Measurements from ENCODE around the gene PRIM2. TPM values are rescaled to one million over a fixed set of nuclear protein-coding genes. Genes with fewer than 3 reads are reported as not detected.

Gene PRIM2
- total and polyA plus RNA-seq, 2 of the 8 experiments (the other 6 are each of a cell fraction or from before 2014, with no cell fraction given): 20.8 to 46.8 TPM

- WGBS, 2 experiments (ENCODE audit: extremely low coverage in 1 of 2, insufficient coverage in 1 of 2, insufficient read length in 1 of 2, insufficient replicate concordance in 2 of 2, low coverage in 1 of 2, low lambda C conversion rate in 2 of 2, missing lambda C conversion rate in 1 of 2): 86% methylated on average over 2 of the region's 2 CpGs; no CpG with 5 or more reads in 1 of the 2 experiments
- Histone ChIP-seq H2AK5ac (ENCODE audit: low read depth, low read length) (no peak overlapping the region), H3K4me2 (ENCODE audit: insufficient read depth in 1 of 2, low read depth in 2 of 2, low read length in 2 of 2) (no peak overlapping the region), H2BK5ac (ENCODE audit: low read depth, low read length) (no peak overlapping the region), H3K14ac (ENCODE audit: insufficient read length) (no peak overlapping the region), H3K79me2 (ENCODE audit: control insufficient read depth in 1 of 2, insufficient read depth in 2 of 2, low read length in 2 of 2) (no peaks in the 10 kb centered on the region), H3K9me3 (ENCODE audit: insufficient read depth in 2 of 2, low read depth in 1 of 2, low read length in 1 of 2) (no peaks in the 10 kb centered on the region), H2BK12ac (ENCODE audit: low read depth, low read length) (no peak overlapping the region), H3K23me2 (ENCODE audit: low read depth, low read length) (no peaks in the 10 kb centered on the region; the same call in 1 of the 2 replicates), H2BK20ac (ENCODE audit: low read length) (no peak overlapping the region), H3K36me3 (ENCODE audit: control insufficient read depth in 2 of 4, insufficient read depth in 4 of 4, low read length in 3 of 4) (no peaks in the 10 kb centered on the region), H2AFZ (ENCODE audit: low read length) (no peak overlapping the region; the same call in 1 of the 2 replicates), H3K4me3 (ENCODE audit: extremely low read depth in 1 of 4, insufficient read depth in 2 of 4, low read depth in 3 of 4, low read length in 4 of 4) (no peak overlapping the region), H3K27ac (ENCODE audit: low read depth, low read length) (no peak overlapping the region), H4K20me1 (replicated peaks in 1 of 2; ENCODE audit: control insufficient read depth in 1 of 2, insufficient read depth in 2 of 2, low read length in 2 of 2) (no peaks in the 10 kb centered on the region), H3K56ac (replicated peaks; ENCODE audit: insufficient read length, low read depth, low read length) (no peak overlapping the region), H4K5ac (ENCODE audit: insufficient read length, low read depth, low read length) (no peak overlapping the region), H3K4ac (replicated peaks; ENCODE audit: insufficient read length, low read depth, low read length) (no peak overlapping the region), H3K9ac (replicated peaks in 1 of 4; ENCODE audit: extremely low read depth in 1 of 4, low read depth in 3 of 4, low read length in 3 of 4) (no peak overlapping the region), H4K8ac (ENCODE audit: extremely low read depth, insufficient read depth, low read length) (no peak overlapping the region), H3K27me3 (replicated peaks in 1 of 4; ENCODE audit: control insufficient read depth in 3 of 4, extremely low read depth in 1 of 4, insufficient read depth in 3 of 4, low read length in 3 of 4) (no peaks in the 10 kb centered on the region), H2BK15ac (ENCODE audit: low read length) (no peak overlapping the region), H3K79me1 (ENCODE audit: low read depth, low read length) (no peaks in the 10 kb centered on the region), H3K23ac (ENCODE audit: insufficient read length) (no peak overlapping the region), H2BK120ac (replicated peaks; ENCODE audit: low read depth, low read length) (no peak overlapping the region), H4K91ac (replicated peaks; ENCODE audit: insufficient read length, low read length) (no peak overlapping the region), H3K18ac (ENCODE audit: extremely low read depth, low read length) (no peak overlapping the region), H3K4me1 (replicated peaks in 1 of 4; ENCODE audit: control insufficient read depth in 3 of 4, insufficient read depth in 4 of 4, low read length in 3 of 4) (no peaks in the 10 kb centered on the region)
- DNase-seq (ENCODE audit: low read depth in 1 of 2, low spot score in 2 of 2) (no peak), FAIRE-seq (no peak)
- POLR2A ChIA-PET (ENCODE audit: partially characterized antibody): no interaction called here
- CTCF ChIA-PET (ENCODE audit: partially characterized antibody): no interaction called here
- TF ChIP-seq EP300 (IDR thresholded peaks at IDR 0.05; ENCODE audit: borderline replicate concordance in 1 of 2, low read depth in 2 of 2, low read length in 2 of 2): no peak
- TF ChIP-seq SIN3A (conservative IDR thresholded peaks at IDR 0.05 in 1 of 2, IDR thresholded peaks at IDR 0.05 in 1 of 2; ENCODE audit: low read depth in 1 of 2, low read length in 2 of 2): no peak
- no peak for TF ChIP-seq CHD1 (IDR thresholded peaks at IDR 0.05; ENCODE audit: low read depth, low read length)
- no peak for TF ChIP-seq HDAC2 (IDR thresholded peaks at IDR 0.05; ENCODE audit: borderline replicate concordance in 1 of 2, low read depth in 2 of 2, low read length in 2 of 2)
- TF ChIP-seq TCF12 (IDR thresholded peaks at IDR 0.05; ENCODE audit: low read depth, low read length): no peak
- TF ChIP-seq SAP30 (IDR thresholded peaks at IDR 0.05; ENCODE audit: insufficient read depth, insufficient replicate concordance, low read length): no peak
- TF ChIP-seq BRCA1 (IDR thresholded peaks at IDR 0.05; ENCODE audit: low read depth, low read length): no peak
- no peak for TF ChIP-seq SUZ12 (IDR thresholded peaks at IDR 0.05; ENCODE audit: low read length)
- no peak for TF ChIP-seq RAD21 (IDR thresholded peaks at IDR 0.05 in 1 of 2, conservative IDR thresholded peaks at IDR 0.05 in 1 of 2; ENCODE audit: low read depth in 2 of 2, low read length in 2 of 2)
- no peak for TF ChIP-seq KDM5A (IDR thresholded peaks at IDR 0.05; ENCODE audit: low read length)
- no peak for TF ChIP-seq BCL11A (IDR thresholded peaks at IDR 0.05; ENCODE audit: low read depth in 2 of 2, low read length in 2 of 2)
- TF ChIP-seq USF2 (IDR thresholded peaks at IDR 0.05; ENCODE audit: low read length): no peak
Measured at GRCh38 chr6:57298741-57299140, 18.7 kb upstream of the PRIM2 start.

Measured in H1 (cell line).